Neural crest cell (in vitro differentiated cells): ENCODE measurements around the gene POLR1C. TPM values are rescaled to one million over a fixed set of nuclear protein-coding genes. Genes with fewer than 3 reads are reported as not detected.
"Not testable (repeated sequence)": the region's sequence is repeated elsewhere in the genome, so short reads cannot be mapped to it uniquely, and the experiment has no call there.

Experiments
- DNase-seq: peaks from one replicate; pipeline ENCODE4 v3.0.0; 2021; ENCODE audit warnings: low read depth, mixed read lengths, low spot score
- H3K27ac Mint-ChIP-seq: one replicate; pipeline ENCODE4 v1.8.0; 2021; ENCODE audit warnings: mild to moderate bottlenecking, mixed read lengths; ENCODE audit not compliant: unreplicated experiment
- H3K27me3 Mint-ChIP-seq: 2 replicates; pipeline ENCODE4 v1.8.0; 2021; ENCODE audit warnings: low read depth, mild to moderate bottlenecking, mixed read lengths
- H3K36me3 Mint-ChIP-seq: 2 replicates; pipeline ENCODE4 v1.8.0; 2021; ENCODE audit warnings: low read depth, mild to moderate bottlenecking, mixed read lengths
- H3K4me1 Mint-ChIP-seq: 2 replicates; pipeline ENCODE4 v1.8.0; 2021; ENCODE audit warnings: mixed read lengths
- H3K4me3 Mint-ChIP-seq: one replicate; pipeline ENCODE4 v1.8.0; 2021; ENCODE audit warnings: mild to moderate bottlenecking, mixed read lengths
- H3K9me3 Mint-ChIP-seq: 2 replicates; pipeline ENCODE4 v1.8.0; 2021; ENCODE audit warnings: mixed read lengths
- CTCF ChIP-seq: fragments of 200-600 bp; sonication (generic); conservative IDR thresholded peaks from 2 replicates; pipeline ENCODE4 v1.5.0; 2021; ENCODE audit warnings: antibody characterized with exemption, mild to moderate bottlenecking
- total RNA-seq: library from RNA; stranded (reverse); gene quantifications from 2 replicates; pipeline ENCODE4 v1.2.1, GENCODE V29; 2021

POLR1C gene
- total RNA-seq, 1 donor from 2014 or later = 45.8 TPM

GRCh38 chr6:43540507-43540906, 23.6 kb downstream of the POLR1C start:
- Mint-ChIP-seq H3K4me3 (no peak overlapping the region), H3K4me1 (no peaks in the 10 kb centered on the region), H3K36me3 (peaks cover 19% of the 10 kb centered on the region), H3K9me3 (no peaks in the 10 kb centered on the region), H3K27ac (no peak overlapping the region), H3K27me3 (no peaks in the 10 kb centered on the region)
- DNase-seq = no peak
- TF ChIP-seq CTCF = no peak

- Mint-ChIP-seq H3K27ac (no peak overlapping the region), H3K4me1 (no peaks in the 10 kb centered on the region), H3K9me3 (no peaks in the 10 kb centered on the region), H3K4me3 (no peak overlapping the region), H3K36me3 (peaks cover 20% of the 10 kb centered on the region), H3K27me3 (no peaks in the 10 kb centered on the region)
- DNase-seq = no peak
- no peak for TF ChIP-seq CTCF
Measured at GRCh38 chr6:43541774-43542471, 25.0 kb downstream of the POLR1C start.

- H3K36me3 Mint-ChIP-seq = peaks cover 16% of the 10 kb centered on the region
- H3K9me3 Mint-ChIP-seq = no peaks in the 10 kb centered on the region
- no peaks in the 10 kb centered on the region for H3K27me3 Mint-ChIP-seq
- H3K4me3 Mint-ChIP-seq = no peak overlapping the region
- no peaks in the 10 kb centered on the region for H3K4me1 Mint-ChIP-seq
- H3K27ac Mint-ChIP-seq = no peak overlapping the region
- no peak for DNase-seq
- TF ChIP-seq CTCF = no peak
Measured at GRCh38 chr6:43544461-43544860, 27.6 kb downstream of the POLR1C start.

GRCh38 chr6:43547222-43547621, 30.3 kb downstream of the POLR1C start:
- Mint-ChIP-seq H3K9me3 (no peaks in the 10 kb centered on the region), H3K36me3 (peaks cover 11% of the 10 kb centered on the region), H3K27ac (no peak overlapping the region), H3K4me3 (no peak overlapping the region), H3K4me1 (no peaks in the 10 kb centered on the region), H3K27me3 (no peaks in the 10 kb centered on the region)
- DNase-seq = no peak
- TF ChIP-seq CTCF = no peak

- DNase-seq, H3K36me3 Mint-ChIP-seq, H3K27me3 Mint-ChIP-seq, H3K4me3 Mint-ChIP-seq, H3K9me3 Mint-ChIP-seq, H3K27ac Mint-ChIP-seq, H3K4me1 Mint-ChIP-seq: not testable (repeated sequence)
Measured at GRCh38 chr6:43557620-43558019, 40.7 kb downstream of the POLR1C start.

- no peaks in the 10 kb centered on the region for H3K4me1 Mint-ChIP-seq
- no peaks in the 10 kb centered on the region for H3K9me3 Mint-ChIP-seq
- no peak overlapping the region for H3K27ac Mint-ChIP-seq
- no peak for TF ChIP-seq CTCF
- H3K4me3 Mint-ChIP-seq = no peak overlapping the region
- no peak for DNase-seq
- no peaks in the 10 kb centered on the region for H3K27me3 Mint-ChIP-seq
- H3K36me3 Mint-ChIP-seq = peaks cover 4% of the 10 kb centered on the region
Measured at GRCh38 chr6:43559328-43559727, 42.4 kb downstream of the POLR1C start.
